ENCODE measurements around the gene IREB2.
"Not testable (repeated sequence)": the region's sequence is repeated elsewhere in the genome, so short reads cannot be mapped to it uniquely, and the experiment has no call there.

The IREB2 gene, protein sequence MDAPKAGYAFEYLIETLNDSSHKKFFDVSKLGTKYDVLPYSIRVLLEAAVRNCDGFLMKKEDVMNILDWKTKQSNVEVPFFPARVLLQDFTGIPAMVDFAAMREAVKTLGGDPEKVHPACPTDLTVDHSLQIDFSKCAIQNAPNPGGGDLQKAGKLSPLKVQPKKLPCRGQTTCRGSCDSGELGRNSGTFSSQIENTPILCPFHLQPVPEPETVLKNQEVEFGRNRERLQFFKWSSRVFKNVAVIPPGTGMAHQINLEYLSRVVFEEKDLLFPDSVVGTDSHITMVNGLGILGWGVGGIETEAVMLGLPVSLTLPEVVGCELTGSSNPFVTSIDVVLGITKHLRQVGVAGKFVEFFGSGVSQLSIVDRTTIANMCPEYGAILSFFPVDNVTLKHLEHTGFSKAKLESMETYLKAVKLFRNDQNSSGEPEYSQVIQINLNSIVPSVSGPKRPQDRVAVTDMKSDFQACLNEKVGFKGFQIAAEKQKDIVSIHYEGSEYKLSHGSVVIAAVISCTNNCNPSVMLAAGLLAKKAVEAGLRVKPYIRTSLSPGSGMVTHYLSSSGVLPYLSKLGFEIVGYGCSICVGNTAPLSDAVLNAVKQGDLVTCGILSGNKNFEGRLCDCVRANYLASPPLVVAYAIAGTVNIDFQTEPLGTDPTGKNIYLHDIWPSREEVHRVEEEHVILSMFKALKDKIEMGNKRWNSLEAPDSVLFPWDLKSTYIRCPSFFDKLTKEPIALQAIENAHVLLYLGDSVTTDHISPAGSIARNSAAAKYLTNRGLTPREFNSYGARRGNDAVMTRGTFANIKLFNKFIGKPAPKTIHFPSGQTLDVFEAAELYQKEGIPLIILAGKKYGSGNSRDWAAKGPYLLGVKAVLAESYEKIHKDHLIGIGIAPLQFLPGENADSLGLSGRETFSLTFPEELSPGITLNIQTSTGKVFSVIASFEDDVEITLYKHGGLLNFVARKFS

DNA sequence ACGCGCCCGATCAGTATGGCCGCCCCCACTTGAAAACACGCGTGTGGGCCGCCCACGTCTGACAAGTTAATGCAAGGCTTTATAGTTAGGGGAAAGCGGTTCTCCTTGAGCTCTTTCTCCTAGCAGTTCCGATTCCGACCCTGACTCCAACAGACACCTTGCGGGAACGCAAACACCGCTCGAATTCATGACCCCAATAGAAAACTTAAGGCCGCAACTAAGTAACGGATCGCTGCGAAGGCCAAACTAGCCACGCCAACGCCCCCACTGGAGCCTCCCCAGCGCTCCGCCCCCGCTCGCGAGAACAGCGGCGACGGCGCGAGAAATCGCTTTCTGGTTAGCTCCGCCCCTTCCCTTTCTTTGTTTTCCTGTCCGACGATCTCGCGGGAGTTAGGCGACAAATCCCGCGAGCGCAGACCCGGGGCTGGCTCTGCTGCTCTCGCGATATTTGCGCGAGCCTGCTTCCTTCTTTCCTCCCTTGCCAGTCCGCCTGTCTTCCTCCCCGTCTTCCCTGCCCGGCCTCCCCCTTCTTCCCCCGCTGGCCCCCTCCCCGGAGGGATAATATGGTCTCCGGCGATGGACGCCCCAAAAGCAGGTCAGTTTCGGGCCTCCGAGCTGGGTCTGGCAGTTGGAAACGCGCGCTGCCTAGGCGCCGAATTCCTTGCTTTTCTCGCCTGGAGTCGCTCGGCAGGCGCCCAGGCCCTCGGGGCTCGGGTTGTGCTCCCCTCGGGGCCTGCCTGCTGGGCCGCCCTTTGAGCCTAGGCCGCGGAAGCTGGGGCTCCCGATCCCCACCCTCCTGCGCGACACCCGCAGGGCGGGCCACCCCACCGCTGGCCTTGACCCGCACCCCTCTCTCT is at the start of gene IREB2:
TSS of gene IREB2 (plus strand) at position 455 of the 857 bp plus-strand sequence. CDS start at position 577, 122 bp downstream.
- DNase-seq (ENCODE audit: low spot score) = peak; percentile 97

GRCh38 chr15:78388865-78389264 is 49.2 kb upstream of the IREB2 start:
- no peak for DNase-seq (ENCODE audit: low spot score)

DNA sequence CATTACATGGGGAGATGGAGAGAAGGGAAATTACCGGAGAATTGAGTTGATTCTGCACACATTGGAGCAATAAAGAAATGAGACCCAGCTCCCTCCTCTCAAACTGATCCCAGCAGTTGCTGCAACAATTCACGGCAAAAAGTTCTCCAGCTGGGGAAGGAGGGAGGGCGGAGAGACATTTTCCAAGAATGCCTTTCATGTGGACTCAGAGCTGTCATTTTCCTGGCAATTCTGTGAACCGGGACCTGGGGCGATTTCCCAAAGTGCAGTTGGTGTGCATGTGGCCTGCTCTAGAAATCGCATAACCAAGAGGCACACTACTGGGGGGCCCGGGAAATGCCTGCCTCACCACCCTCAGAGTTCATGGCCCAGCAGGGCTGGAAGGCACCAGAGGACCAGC is 48.7 kb upstream of the IREB2 start:
- DNase-seq (ENCODE audit: low spot score) = no peak

- DNase-seq (ENCODE audit: low spot score) = no peak
Observed at GRCh38 chr15:78389738-78390137, 48.3 kb upstream of the IREB2 start.

- DNase-seq (ENCODE audit: low spot score) = no peak
Observed at GRCh38 chr15:78390242-78390641, 47.8 kb upstream of the IREB2 start.

GRCh38 chr15:78390826-78391225 is 47.2 kb upstream of the IREB2 start:
- DNase-seq (ENCODE audit: low spot score) = no peak

GRCh38 chr15:78391781-78392180 is 46.2 kb upstream of the IREB2 start:
- no peak for DNase-seq (ENCODE audit: low spot score)

DNA sequence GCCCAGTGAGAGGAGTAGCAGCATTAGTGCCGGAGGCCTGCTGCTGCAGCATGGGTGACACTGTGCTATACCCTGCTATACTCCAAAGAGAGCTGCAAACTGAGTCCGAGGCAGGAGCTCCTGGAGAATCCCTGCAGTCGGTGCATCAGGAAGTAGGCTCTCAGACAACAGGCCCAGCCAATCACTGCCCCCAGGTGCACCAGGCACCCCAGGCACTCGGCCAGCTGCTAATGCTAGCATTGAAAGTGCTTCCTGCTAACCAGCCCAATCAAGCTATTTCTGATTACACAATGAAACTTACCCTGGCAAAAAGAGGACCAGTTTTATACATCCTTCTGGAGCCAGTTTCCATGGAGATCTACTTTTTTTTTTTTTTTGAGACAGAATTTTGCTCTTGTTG is 45.6 kb upstream of the IREB2 start:
- DNase-seq (ENCODE audit: low spot score) = no peak

DNA sequence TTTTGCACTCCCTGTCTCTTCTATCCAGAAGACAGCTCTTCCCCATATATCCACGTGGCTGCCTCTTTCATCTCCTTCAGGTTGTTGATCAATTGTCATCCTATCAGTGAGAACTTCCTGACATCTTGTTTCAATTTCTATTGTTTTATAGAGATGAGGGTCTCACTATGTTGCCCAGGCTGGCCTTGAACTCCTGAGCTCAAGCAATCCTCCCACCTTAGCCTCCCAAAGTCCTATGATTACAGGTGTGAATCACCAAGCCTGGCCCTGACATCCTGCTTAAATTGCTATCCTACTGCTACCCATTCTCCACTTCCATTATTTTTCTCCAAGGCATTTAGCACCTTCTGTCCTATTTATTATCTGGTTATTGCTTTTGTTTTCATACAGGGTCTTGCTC is 44.9 kb upstream of the IREB2 start:
- no peak for DNase-seq (ENCODE audit: low spot score)

GRCh38 chr15:78394026-78394425 is 44.0 kb upstream of the IREB2 start:
- no peak for DNase-seq (ENCODE audit: low spot score)

DNA sequence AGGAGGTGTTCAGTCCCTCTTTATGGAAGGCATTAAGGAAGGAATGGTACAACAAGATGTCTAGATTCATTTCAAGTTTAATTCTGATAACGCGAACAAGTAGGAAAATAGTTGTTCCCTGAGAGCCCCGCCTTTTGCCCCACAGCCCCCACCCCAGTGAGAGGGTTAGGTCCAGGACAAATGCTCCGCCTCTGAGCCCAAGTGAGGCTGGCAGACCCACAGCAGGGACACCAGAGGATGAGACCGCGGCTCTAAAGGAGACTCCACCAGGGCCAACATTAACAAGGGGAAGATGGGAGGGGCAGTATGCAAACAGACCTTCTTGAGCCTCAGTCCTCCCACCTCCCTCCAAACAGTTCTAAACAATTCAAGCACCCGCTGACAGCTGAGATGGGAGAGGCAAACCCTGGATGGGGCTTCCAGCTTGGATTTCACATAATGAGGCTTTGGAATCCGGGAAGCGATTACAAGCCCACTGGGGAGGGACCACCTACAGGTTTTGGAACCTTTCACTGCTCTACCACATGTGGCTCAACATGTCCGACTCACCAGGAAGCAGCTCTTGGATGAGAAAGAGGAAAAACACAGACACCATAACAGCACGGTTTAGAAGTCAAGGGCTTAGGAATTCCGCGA is 42.9 kb upstream of the IREB2 start:
- no peak for DNase-seq (ENCODE audit: low spot score)

- no peak for DNase-seq (ENCODE audit: low spot score)
Observed at GRCh38 chr15:78396186-78396814, 41.7 kb upstream of the IREB2 start.

- no peak for DNase-seq (ENCODE audit: low spot score)
Observed at GRCh38 chr15:78396976-78397375, 41.0 kb upstream of the IREB2 start.

GRCh38 chr15:78397382-78397781 is 40.6 kb upstream of the IREB2 start:
- no peak for DNase-seq (ENCODE audit: low spot score)

DNA sequence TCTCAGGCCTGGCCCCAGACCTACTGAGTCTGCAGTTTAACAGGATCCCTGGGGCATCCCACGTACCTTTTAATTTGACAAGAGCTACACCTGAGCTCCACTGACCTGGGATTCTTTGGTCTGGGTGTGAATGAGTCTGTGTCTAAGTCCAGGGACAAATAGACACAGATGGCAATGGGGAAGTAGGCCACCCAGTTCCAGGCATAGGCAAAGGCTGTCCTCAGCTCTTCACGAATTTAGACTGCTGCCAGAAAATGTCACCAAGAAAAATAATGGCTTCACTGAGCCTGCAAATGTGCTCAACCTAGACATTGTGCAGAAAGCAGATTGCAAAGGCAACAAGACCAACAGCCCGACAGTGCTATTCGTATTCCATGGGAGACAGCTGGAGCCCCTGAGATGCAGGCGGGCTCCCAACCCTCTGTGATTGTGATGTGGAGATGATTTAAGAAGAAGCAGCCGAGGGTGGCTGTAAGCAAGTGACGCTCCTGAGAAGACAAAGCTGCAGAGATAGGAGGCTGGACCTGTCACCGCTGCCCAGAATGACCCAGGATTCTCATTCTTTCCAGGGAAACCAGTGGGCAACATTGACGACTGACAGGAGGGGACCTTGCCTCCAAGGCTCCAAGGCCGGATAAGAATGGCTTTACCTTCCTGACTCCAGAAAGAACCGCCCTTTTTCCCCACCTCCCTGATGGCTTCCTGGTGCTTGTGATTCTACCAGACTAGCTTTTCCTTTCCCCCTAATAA is 39.8 kb upstream of the IREB2 start:
- DNase-seq (ENCODE audit: low spot score) = no peak

GRCh38 chr15:78399091-78399490 is 38.9 kb upstream of the IREB2 start:
- DNase-seq (ENCODE audit: low spot score) = no peak

GRCh38 chr15:78402061-78402610 is 35.9 kb upstream of the IREB2 start:
- no peak for DNase-seq (ENCODE audit: low spot score)

- no peak for DNase-seq (ENCODE audit: low spot score)
Observed at GRCh38 chr15:78404125-78404524, 33.9 kb upstream of the IREB2 start.

DNA sequence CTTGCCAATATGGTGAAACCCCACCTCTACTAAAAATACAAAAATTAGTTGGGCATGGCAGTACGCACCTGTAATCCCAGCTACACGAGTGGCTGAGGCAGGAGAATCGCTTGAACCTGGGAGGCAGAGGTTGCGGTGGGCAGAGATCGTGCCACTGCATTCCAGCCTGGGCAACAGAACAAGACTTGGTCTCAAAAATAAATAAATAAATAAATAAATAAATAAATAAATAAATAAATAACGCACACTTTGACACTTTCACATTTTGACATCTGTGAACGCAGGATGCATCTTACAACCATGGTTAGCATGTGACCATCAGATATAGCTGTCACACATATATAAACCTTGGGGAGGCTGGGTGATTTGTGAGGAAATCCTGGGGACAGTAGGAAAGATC is 33.2 kb upstream of the IREB2 start:
- DNase-seq (ENCODE audit: low spot score) = not testable (repeated sequence)

DNA sequence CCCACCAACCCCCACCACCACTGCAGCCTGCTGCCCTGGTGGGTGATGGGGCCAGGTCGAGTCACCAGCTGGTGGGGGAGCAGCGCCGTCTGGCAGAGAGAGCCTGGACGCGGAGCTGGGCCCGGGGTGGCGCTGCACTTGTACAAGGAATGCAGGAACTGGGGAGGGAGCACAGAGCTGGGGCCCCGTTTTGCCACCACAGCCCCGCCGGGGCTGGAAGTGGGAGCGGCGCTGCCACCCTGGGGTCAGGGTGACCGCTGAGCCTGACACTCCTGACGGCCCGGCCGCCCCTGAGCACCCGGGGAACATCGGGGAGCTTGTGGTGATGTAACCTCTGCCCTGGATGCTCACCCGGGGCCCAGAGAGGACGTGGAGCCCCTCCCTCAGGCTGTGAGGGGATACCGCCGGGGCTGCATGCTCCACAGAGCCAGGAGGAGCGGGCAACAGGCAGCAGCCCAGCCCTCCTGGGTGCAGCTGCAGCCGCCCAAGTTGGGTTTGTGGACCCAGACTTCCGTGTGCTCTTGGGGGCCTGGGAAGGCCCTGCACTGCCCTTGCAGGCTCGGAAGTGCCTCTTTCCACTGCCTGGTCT is 32.6 kb upstream of the IREB2 start:
- no peak for DNase-seq (ENCODE audit: low spot score)
